Sigmoid colon (tissue), 4 donors: Measurements from ENCODE around the gene PRR19.

Experiments used
- EP300 ChIP-seq, 4 donors: sonication (generic); formaldehyde crosslinking; IDR thresholded peaks; one replicate each; pipeline ENCODE4 v1.6.1; 2017; ENCODE audit warnings: antibody characterized with exemption in 4 of 4
- POLR2A ChIP-seq, 2 donors: fragments of 450-650 bp; IDR thresholded peaks; one replicate each; pipeline ENCODE4 v1.6.1; 2016; ENCODE audit warnings: antibody characterized with exemption in 2 of 2, mild to moderate bottlenecking in 2 of 2, moderate library complexity in 2 of 2
- POLR2AphosphoS5 ChIP-seq, 4 donors: sonication (generic); formaldehyde crosslinking; IDR thresholded peaks; one replicate each; pipeline ENCODE4 v1.6.1; 2017; ENCODE audit warnings: antibody characterized with exemption in 4 of 4
- TF ChIP-seq, protein P1 (sequence below), 4 experiments: fragments of 450-650 bp in 3 of 4; fragments of 200-600 bp in 1 of 4; IDR thresholded peaks; one replicate each; pipeline ENCODE4 v1.5.1; 2016 to 2019; ENCODE audit warnings: antibody characterized with exemption in 4 of 4, mild to moderate bottlenecking in 3 of 4, moderate library complexity in 2 of 4

GRCh38 chr19:42344336-42344893 is 42.5 kb downstream of the PRR19 start:
- TF ChIP-seq, protein P1, sequence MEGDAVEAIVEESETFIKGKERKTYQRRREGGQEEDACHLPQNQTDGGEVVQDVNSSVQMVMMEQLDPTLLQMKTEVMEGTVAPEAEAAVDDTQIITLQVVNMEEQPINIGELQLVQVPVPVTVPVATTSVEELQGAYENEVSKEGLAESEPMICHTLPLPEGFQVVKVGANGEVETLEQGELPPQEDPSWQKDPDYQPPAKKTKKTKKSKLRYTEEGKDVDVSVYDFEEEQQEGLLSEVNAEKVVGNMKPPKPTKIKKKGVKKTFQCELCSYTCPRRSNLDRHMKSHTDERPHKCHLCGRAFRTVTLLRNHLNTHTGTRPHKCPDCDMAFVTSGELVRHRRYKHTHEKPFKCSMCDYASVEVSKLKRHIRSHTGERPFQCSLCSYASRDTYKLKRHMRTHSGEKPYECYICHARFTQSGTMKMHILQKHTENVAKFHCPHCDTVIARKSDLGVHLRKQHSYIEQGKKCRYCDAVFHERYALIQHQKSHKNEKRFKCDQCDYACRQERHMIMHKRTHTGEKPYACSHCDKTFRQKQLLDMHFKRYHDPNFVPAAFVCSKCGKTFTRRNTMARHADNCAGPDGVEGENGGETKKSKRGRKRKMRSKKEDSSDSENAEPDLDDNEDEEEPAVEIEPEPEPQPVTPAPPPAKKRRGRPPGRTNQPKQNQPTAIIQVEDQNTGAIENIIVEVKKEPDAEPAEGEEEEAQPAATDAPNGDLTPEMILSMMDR (IDR thresholded peaks at IDR 0.05) = no peak
- TF ChIP-seq POLR2AphosphoS5 (IDR thresholded peaks at IDR 0.05) (no peak), EP300 (IDR thresholded peaks at IDR 0.05) (no peak), POLR2A (IDR thresholded peaks at IDR 0.05) (no peak)
